Hepatocyte (in vitro differentiated cells): ENCODE measurements around the gene HYCC2. TPM values are rescaled to one million over a fixed set of nuclear protein-coding genes. Genes with fewer than 3 reads are reported as not detected.

ENCODE experiments used
- DNase-seq: peaks from one replicate; pipeline ENCODE4 v3.0.0-alpha.2; 2016; ENCODE audit warnings: low spot score
- H2AFZ ChIP-seq: fragments of 200-600 bp; sonication (generic); 2 replicates; pipeline ENCODE4 v1.6.0; 2016; ENCODE audit warnings: antibody characterized with exemption, mild to moderate bottlenecking
- H3K27ac ChIP-seq: fragments of 200-600 bp; sonication (generic); 2 replicates; pipeline ENCODE4 v1.5.1; 2016; ENCODE audit warnings: mild to moderate bottlenecking
- H3K27me3 ChIP-seq: fragments of 200-600 bp; sonication (generic); 2 replicates; pipeline ENCODE4 v1.6.1; 2016
- H3K36me3 ChIP-seq: fragments of 200-600 bp; sonication (generic); replicated peaks from 2 replicates; pipeline ENCODE4 v1.5.1; 2016; ENCODE audit warnings: low read depth; ENCODE audit not compliant: insufficient read depth
- H3K4me1 ChIP-seq: fragments of 200-600 bp; sonication (generic); 2 replicates; pipeline ENCODE4 v1.5.1; 2016; ENCODE audit warnings: mild to moderate bottlenecking, moderate library complexity; ENCODE audit not compliant: insufficient read depth
- H3K4me2 ChIP-seq: fragments of 200-600 bp; sonication (generic); 2 replicates; pipeline ENCODE4 v1.6.0; 2016
- H3K4me3 ChIP-seq: fragments of 200-600 bp; sonication (generic); 2 replicates; pipeline ENCODE4 v1.5.1; 2016; ENCODE audit warnings: mild to moderate bottlenecking
- H3K79me2 ChIP-seq: fragments of 200-600 bp; sonication (generic); 2 replicates; pipeline ENCODE4 v1.6.0; 2017; ENCODE audit warnings: mild to moderate bottlenecking
- H3K9me2 ChIP-seq: fragments of 200-600 bp; sonication (generic); replicated peaks from 2 replicates; pipeline ENCODE4 v1.6.0; 2017; ENCODE audit warnings: mild to moderate bottlenecking; ENCODE audit not compliant: insufficient read depth
- H3K9me3 ChIP-seq: fragments of 200-600 bp; sonication (generic); 2 replicates; pipeline ENCODE4 v1.5.1; 2016; ENCODE audit warnings: low read depth, mild to moderate bottlenecking
- H4K20me1 ChIP-seq: fragments of 200-600 bp; sonication (generic); 2 replicates; pipeline ENCODE4 v1.6.0; 2016; ENCODE audit warnings: mild to moderate bottlenecking; ENCODE audit not compliant: insufficient read depth, poor library complexity, severe bottlenecking
- EZH2 ChIP-seq: fragments of 200-600 bp; sonication (generic); IDR thresholded peaks from 2 replicates; pipeline ENCODE4 v1.6.1; 2016; ENCODE audit warnings: antibody characterized with exemption, mild to moderate bottlenecking, borderline replicate concordance
- EZH2phosphoT487 ChIP-seq: fragments of 200-600 bp; sonication (generic); IDR thresholded peaks from one replicate; pipeline ENCODE4 v1.6.1; 2018; ENCODE audit warnings: antibody characterized with exemption, mild to moderate bottlenecking, low read depth, moderate library complexity; ENCODE audit not compliant: unreplicated experiment, severe bottlenecking
- WGBS: methylation state at CpG from one replicate; pipeline ENCODE4 v1.1.6; 2016; ENCODE audit warnings: low lambda C conversion rate; ENCODE audit errors: missing lambda C conversion rate; 5-methylcytosine and 5-hydroxymethylcytosine counted together
- polyA plus RNA-seq: library from polyadenylated mRNA; unstranded; fragments of >200 nt; fragmentation: Nextera tagmentation; extraction: Ambion mirVana; gene quantifications from 2 replicates; pipeline ENCODE4 v1.2.1, GENCODE V29; 2016
- total RNA-seq: library from RNA; depleted of rRNA; stranded (reverse); fragments of >200 nt; gene quantifications from 2 replicates; pipeline ENCODE4 v1.2.3, GENCODE V29; 2014
- TF ChIP-seq, protein P1 (sequence below): fragments of 200-600 bp; sonication (generic); IDR thresholded peaks from 2 replicates; pipeline ENCODE4 v1.5.1; 2016; ENCODE audit warnings: antibody characterized with exemption, mild to moderate bottlenecking; ENCODE audit not compliant: poor library complexity

The HYCC2 gene
- total and polyA plus RNA-seq, 2 experiments from 2014 or later, result 6.7 to 9.7 TPM

DNA sequence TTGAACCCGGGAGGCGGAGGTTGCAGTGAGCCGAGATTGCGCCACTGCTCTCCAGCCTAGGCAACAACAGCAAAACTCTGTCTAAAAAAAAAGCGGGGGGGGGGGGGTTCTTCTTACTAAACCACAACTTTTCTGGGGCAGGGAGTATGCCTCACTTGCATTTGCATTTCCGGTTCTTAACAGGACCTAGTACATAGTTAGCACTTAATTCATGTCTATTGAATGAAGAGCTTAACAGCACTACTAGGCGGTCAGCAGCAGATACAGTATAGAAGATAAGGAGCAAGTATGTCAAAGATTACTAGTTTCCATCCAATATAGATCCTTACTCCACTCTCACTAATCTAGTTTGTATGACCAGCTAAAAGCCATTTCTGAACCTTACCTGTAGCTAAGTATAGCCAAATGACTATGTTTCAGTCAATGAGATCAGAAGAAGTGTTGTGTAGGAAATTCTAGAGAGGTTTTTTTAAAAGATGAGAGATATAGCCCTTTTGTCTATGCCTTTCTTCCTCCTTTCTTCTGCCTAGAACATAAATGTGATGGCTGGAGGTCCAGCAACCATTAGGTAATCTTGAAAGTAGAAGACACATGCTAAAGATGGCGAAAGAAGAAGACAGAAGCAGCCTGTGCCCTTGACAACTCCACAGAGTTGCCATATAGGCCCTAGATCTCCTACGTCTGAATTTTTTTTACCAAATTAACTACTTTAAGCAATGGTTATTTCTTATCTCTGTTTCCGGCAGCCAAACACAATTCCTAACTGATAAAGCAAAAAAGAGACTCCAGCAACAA lies 11.3 kb downstream of the HYCC2 start:
- no peaks in the 10 kb centered on the region for H3K9me3 ChIP-seq
- H2AFZ ChIP-seq, result no peak overlapping the region
- no peak overlapping the region for H3K4me2 ChIP-seq
- no peaks in the 10 kb centered on the region for H3K36me3 ChIP-seq
- peaks cover 14% of the 10 kb centered on the region for H3K4me1 ChIP-seq
- no peak overlapping the region for H3K27ac ChIP-seq
- no peaks in the 10 kb centered on the region for H3K27me3 ChIP-seq
- peaks cover 70% of the 10 kb centered on the region for H3K79me2 ChIP-seq
- no peaks in the 10 kb centered on the region for H3K9me2 ChIP-seq
- H4K20me1 ChIP-seq, result no peaks in the 10 kb centered on the region
- no peak overlapping the region for H3K4me3 ChIP-seq
- DNase-seq, result no peak
- 91% methylated on average over 10 of the region's 10 CpGs for WGBS
- TF ChIP-seq EZH2phosphoT487 (no peak), EZH2 (no peak)
- TF ChIP-seq, protein P1, sequence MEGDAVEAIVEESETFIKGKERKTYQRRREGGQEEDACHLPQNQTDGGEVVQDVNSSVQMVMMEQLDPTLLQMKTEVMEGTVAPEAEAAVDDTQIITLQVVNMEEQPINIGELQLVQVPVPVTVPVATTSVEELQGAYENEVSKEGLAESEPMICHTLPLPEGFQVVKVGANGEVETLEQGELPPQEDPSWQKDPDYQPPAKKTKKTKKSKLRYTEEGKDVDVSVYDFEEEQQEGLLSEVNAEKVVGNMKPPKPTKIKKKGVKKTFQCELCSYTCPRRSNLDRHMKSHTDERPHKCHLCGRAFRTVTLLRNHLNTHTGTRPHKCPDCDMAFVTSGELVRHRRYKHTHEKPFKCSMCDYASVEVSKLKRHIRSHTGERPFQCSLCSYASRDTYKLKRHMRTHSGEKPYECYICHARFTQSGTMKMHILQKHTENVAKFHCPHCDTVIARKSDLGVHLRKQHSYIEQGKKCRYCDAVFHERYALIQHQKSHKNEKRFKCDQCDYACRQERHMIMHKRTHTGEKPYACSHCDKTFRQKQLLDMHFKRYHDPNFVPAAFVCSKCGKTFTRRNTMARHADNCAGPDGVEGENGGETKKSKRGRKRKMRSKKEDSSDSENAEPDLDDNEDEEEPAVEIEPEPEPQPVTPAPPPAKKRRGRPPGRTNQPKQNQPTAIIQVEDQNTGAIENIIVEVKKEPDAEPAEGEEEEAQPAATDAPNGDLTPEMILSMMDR, result no peak

DNA sequence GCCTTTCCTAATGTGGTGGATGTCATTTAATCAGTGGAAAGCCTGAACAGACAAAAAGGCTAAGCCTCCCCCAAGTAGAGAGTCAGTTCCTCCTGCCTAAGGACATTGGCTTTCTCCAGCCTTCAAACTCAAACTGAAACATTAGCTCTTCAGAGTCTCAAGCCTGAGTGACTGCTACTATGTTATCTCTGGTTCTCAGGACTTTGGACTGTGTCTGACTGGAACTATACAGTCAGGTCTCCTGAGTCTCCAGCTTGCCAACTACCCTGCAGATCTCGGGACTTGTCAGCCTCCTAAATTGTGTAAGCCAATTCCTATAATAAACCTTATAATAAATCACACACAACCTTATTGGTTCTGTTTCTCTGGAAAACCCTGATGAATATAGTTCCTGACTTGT lies 12.6 kb downstream of the HYCC2 start:
- Histone ChIP-seq H3K4me2 (no peak overlapping the region), H2AFZ (no peak overlapping the region), H3K4me1 (peaks cover 14% of the 10 kb centered on the region), H3K9me2 (no peaks in the 10 kb centered on the region), H3K79me2 (peaks cover 76% of the 10 kb centered on the region), H4K20me1 (no peaks in the 10 kb centered on the region), H3K9me3 (no peaks in the 10 kb centered on the region), H3K4me3 (no peak overlapping the region), H3K27ac (peak overlapping the region; percentile 72), H3K36me3 (no peaks in the 10 kb centered on the region), H3K27me3 (no peaks in the 10 kb centered on the region)
- peak; percentile 50 for DNase-seq
- whole genome bisulfite sequencing, result 64% methylated on average over 1 of the region's 1 CpG
- no peak for TF ChIP-seq EZH2
- TF ChIP-seq, protein P1, result no peak
- no peak for TF ChIP-seq EZH2phosphoT487

DNA sequence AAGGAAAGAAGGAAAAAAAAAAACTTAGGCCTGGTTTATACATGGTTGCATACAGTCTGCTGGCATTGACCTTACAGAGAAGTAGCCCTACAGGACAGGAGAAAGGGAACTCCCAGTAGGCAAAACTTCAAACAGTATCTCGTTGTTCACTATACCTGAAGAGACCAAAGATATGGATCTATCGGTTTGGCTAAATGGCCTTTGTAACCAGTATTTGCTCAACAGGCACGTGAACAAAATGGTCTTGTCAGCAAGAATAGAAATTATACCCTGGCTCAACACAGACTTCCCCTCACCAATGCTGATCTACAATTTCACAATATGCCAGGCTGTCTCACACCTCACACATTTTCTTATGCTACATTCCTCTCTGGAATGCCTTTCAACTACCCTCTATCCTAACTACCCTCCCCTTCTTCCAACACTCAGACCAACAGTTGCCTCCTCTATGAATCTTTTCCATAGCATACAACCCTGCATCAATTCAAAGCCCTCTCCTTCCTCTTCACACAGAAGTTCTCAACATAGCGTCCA lies 13.7 kb downstream of the HYCC2 start:
- Histone ChIP-seq H2AFZ (no peak overlapping the region), H3K4me3 (no peak overlapping the region), H3K27ac (peak overlapping the region; percentile 72), H3K27me3 (no peaks in the 10 kb centered on the region), H3K36me3 (no peaks in the 10 kb centered on the region), H3K4me2 (peak overlapping the region; percentile 21), H4K20me1 (no peaks in the 10 kb centered on the region), H3K9me2 (no peaks in the 10 kb centered on the region), H3K4me1 (peaks cover 14% of the 10 kb centered on the region), H3K79me2 (peaks cover 81% of the 10 kb centered on the region), H3K9me3 (no peaks in the 10 kb centered on the region)
- DNase-seq, result no peak
- WGBS, result 69% methylated on average over 4 of the region's 4 CpGs
- TF ChIP-seq EZH2phosphoT487, result no peak
- TF ChIP-seq, protein P1, result no peak
- no peak for TF ChIP-seq EZH2
